B cell (primary cell): ENCODE measurements around the gene PLEKHH1.

Source experiments
- CTCF ChIP-seq: fragments of 200-600 bp; IDR thresholded peaks from one replicate; pipeline ENCODE4 v1.8.0; 2022; ENCODE audit warnings: antibody characterized with exemption, mild to moderate bottlenecking
- EZH2 ChIP-seq: IDR thresholded peaks from 2 replicates; pipeline ENCODE4 v1.6.1; 2012; ENCODE audit warnings: borderline replicate concordance, low read depth, mild to moderate bottlenecking, moderate library complexity, low read length; ENCODE audit not compliant: insufficient read depth, poor library complexity, severe bottlenecking

GRCh38 chr14:67516676-67517075 is 16.4 kb upstream of the PLEKHH1 start:
- TF ChIP-seq CTCF, result no peak
- TF ChIP-seq EZH2, result no peak
